SH-SY5Y (cell line): Measurements from ENCODE around the gene AHSP.

Experiments used
- GATA2 ChIP-seq: IDR thresholded peaks from 2 replicates; pipeline ENCODE4 v1.6.1; 2011; ENCODE audit warnings: mild to moderate bottlenecking, low read depth, low read length
- GATA3 ChIP-seq: IDR thresholded peaks from 2 replicates; pipeline ENCODE4 v1.6.1; 2011; ENCODE audit warnings: low read depth, mild to moderate bottlenecking, low read length, moderate library complexity

- TF ChIP-seq GATA2, result no peak
- no peak for TF ChIP-seq GATA3
These were observed 2.7 kb downstream of the AHSP start for GRCh38 chr16:31530405-31530804.
